HG02798 (cell line): ENCODE measurements around the gene CCM2L.

Experiments
- ATAC-seq: cut with Tn5 transposase; IDR thresholded peaks from one replicate; pipeline ENCODE4 v1.9.1; 2021; ENCODE audit warnings: mild to moderate bottlenecking; ENCODE audit not compliant: unreplicated experiment, poor library complexity

Gene CCM2L

GRCh38 chr20:32010101-32010500 is at the start of gene CCM2L:
CCM2L (plus strand) TSS chr20:32010438; CDS start chr20:32010455, 17 bp downstream.
- no peak for ATAC-seq

GRCh38 chr20:31962761-31963160 is 47.5 kb upstream of the CCM2L start:
- no peak for ATAC-seq

- ATAC-seq = no peak
These were observed 46.3 kb upstream of the CCM2L start for GRCh38 chr20:31963889-31964288.

GRCh38 chr20:31966991-31967655 is 43.1 kb upstream of the CCM2L start:
- no peak for ATAC-seq

- ATAC-seq = no peak
These were observed 42.4 kb upstream of the CCM2L start, which contains the start of gene XKR7 for GRCh38 chr20:31967830-31968249. XKR7 (plus strand) TSS chr20:31968151; CDS start chr20:31968176, 25 bp downstream.

GRCh38 chr20:31968291-31969126 is 41.7 kb upstream of the CCM2L start:
- ATAC-seq = peak; percentile 54

GRCh38 chr20:31969991-31970390 is 40.2 kb upstream of the CCM2L start:
- no peak for ATAC-seq

GRCh38 chr20:31972471-31973021 is 37.7 kb upstream of the CCM2L start:
- ATAC-seq = no peak

- ATAC-seq = no peak
These were observed 35.9 kb upstream of the CCM2L start for GRCh38 chr20:31974296-31974695.

- no peak for ATAC-seq
These were observed 35.2 kb upstream of the CCM2L start for GRCh38 chr20:31974951-31975487.

GRCh38 chr20:31975874-31976273 is 34.4 kb upstream of the CCM2L start:
- ATAC-seq = no peak

GRCh38 chr20:31977080-31977479 is 33.2 kb upstream of the CCM2L start:
- no peak for ATAC-seq

GRCh38 chr20:31979713-31980426 is 30.4 kb upstream of the CCM2L start:
- no peak for ATAC-seq

- no peak for ATAC-seq
These were observed 28.5 kb upstream of the CCM2L start for GRCh38 chr20:31981784-31982183.

GRCh38 chr20:31984981-31985471 is 25.2 kb upstream of the CCM2L start:
- ATAC-seq = no peak

GRCh38 chr20:31987744-31988143 is 22.5 kb upstream of the CCM2L start:
- ATAC-seq = no peak

GRCh38 chr20:31988430-31989015 is 21.7 kb upstream of the CCM2L start:
- ATAC-seq = no peak

- no peak for ATAC-seq
These were observed 21.1 kb upstream of the CCM2L start for GRCh38 chr20:31989030-31989645.

- no peak for ATAC-seq
These were observed 19.4 kb upstream of the CCM2L start for GRCh38 chr20:31990641-31991338.
